H1 (cell line): ENCODE data around the gene IL1R1. TPM values are rescaled to one million over a fixed set of nuclear protein-coding genes. Genes with fewer than 3 reads are reported as not detected.

Experiments used
- BCL11A ChIP-seq, 2 experiments: IDR thresholded peaks; one replicate each; pipeline ENCODE4 v1.6.1; 2011; ENCODE audit warnings: low read depth in 2 of 2, low read length in 2 of 2, mild to moderate bottlenecking in 2 of 2
- EGR1 ChIP-seq: IDR thresholded peaks from 2 replicates; pipeline ENCODE4 v1.6.1; 2011; ENCODE audit warnings: low read depth, low read length, borderline replicate concordance
- SIX5 ChIP-seq: IDR thresholded peaks from 2 replicates; pipeline ENCODE4 v1.6.1; 2011; ENCODE audit warnings: mild to moderate bottlenecking, low read depth, low read length
- SRF ChIP-seq: IDR thresholded peaks from 2 replicates; pipeline ENCODE4 v1.6.1; 2011; ENCODE audit warnings: mild to moderate bottlenecking, low read depth, low read length, moderate library complexity
- polyA plus RNA-seq, 7 experiments: library from polyadenylated mRNA; depleted of rRNA in 3 of 7; stranded (reverse) in 5 of 7; unstranded in 2 of 7; fragments of >200 nt in 5 of 7; fragments of 200-250 nt in 2 of 7; gene quantifications; 1 replicate in 5 of 7; 2 replicates in 1 of 7; 4 replicates in 1 of 7; pipeline versions ENCODE4 v1.2.1 to v1.2.3, GENCODE V29; 2011 to 2013; ENCODE audit warnings: missing spikeins in 2 of 7, mixed read lengths in 2 of 7
- total RNA-seq: library from RNA; stranded (reverse); fragmentation: NEBNext Ultra II Directional; extraction: Animal tissue kit (Norgen Biotek cat#: 25700); gene quantifications from 2 replicates; pipeline ENCODE4 v1.2.1, GENCODE V29; 2021
- TF ChIP-seq, protein P1 (sequence below): IDR thresholded peaks from 2 replicates; pipeline ENCODE4 v1.6.1; 2011; ENCODE audit warnings: low read length, improper control_type of control experiment
- TF ChIP-seq, protein P2 (sequence below): IDR thresholded peaks from 2 replicates; pipeline ENCODE4 v1.6.1; 2012; ENCODE audit warnings: inconsistent platforms

Gene IL1R1
- total and polyA plus RNA-seq, 2 of the 8 experiments (the other 6 are each of a cell fraction or from before 2014, with no cell fraction given): 0.34 to 0.47 TPM

DNA sequence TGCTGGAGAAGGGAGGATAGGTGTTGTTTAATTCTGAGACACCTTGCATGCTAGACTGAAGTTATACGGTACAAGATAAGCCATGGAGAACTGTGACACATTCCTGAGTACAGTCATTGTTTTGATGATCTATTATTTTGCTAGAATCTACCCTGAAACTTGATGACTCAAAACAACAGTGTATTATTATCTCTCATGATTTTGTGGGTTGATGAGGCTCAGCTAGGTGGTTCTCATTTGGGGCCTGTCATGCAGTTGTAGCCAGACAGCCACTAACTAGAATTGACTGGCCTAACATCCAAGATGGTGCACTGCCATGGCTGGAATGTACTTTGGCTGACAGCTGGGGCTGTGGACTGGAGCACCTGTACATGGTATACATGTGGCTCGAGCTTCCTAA, 5.4 kb upstream of the IL1R1 start (continued):
- TF ChIP-seq, protein P1, sequence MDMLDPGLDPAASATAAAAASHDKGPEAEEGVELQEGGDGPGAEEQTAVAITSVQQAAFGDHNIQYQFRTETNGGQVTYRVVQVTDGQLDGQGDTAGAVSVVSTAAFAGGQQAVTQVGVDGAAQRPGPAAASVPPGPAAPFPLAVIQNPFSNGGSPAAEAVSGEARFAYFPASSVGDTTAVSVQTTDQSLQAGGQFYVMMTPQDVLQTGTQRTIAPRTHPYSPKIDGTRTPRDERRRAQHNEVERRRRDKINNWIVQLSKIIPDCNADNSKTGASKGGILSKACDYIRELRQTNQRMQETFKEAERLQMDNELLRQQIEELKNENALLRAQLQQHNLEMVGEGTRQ: no peak
- TF ChIP-seq, protein P2, sequence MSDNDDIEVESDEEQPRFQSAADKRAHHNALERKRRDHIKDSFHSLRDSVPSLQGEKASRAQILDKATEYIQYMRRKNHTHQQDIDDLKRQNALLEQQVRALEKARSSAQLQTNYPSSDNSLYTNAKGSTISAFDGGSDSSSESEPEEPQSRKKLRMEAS: no peak
- TF ChIP-seq SIX5: no peak
- no peak for TF ChIP-seq SRF
- TF ChIP-seq BCL11A (IDR thresholded peaks at IDR 0.05; ENCODE audit: low read depth in 2 of 2, low read length in 2 of 2): no peak
- TF ChIP-seq EGR1: no peak
